Measurements from ENCODE around the gene MZT2B. TPM values are rescaled to one million over a fixed set of nuclear protein-coding genes. Genes with fewer than 3 reads are reported as not detected.
"Not testable (repeated sequence)": the region's sequence is repeated elsewhere in the genome, so short reads cannot be mapped to it uniquely, and the experiment has no call there.

MZT2B gene
- total RNA-seq, 1 donor from 2014 or later: 156 TPM

DNA sequence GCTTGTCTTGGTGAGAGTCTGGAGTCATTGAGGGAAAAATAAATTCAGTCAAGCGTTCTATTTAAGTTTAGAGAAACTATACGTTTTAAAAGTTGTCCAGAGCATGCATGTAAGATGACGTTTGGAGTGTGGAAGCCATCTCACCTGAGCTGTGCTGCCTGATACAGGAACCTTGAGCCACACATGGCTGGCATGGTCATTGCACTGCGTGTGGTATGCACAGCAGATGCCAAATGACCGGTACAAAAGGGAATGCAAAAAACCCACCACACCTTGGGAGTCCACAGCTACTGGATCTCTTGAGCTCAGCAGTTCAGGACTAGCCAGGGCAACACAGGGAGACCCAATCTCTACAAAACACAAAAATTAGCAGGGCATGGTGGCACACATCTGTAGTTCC lies 4.3 kb downstream of the MZT2B start:
- no peaks in the 10 kb centered on the region for H3K27me3 ChIP-seq
- no peak overlapping the region for H3K4me3 ChIP-seq
- intact Hi-C loops (cut with DNase I): loop anchor here (5.0 to 10.0 kb wide), 2 partner anchors 158 to 1301 kb away; partner anchors contain the start of gene IMP4
- no peaks in the 10 kb centered on the region for H3K9me3 ChIP-seq
- no peak overlapping the region for H3K27ac ChIP-seq
- peaks cover 18% of the 10 kb centered on the region for H3K4me1 ChIP-seq
- DNase-seq (ENCODE audit: extremely low spot score in 2 of 2): no peak
- TF ChIP-seq POLR2AphosphoS5 (IDR thresholded peaks at IDR 0.05; ENCODE audit: insufficient read depth in 1 of 2, low read depth in 1 of 2) (no peak), POLR2A (IDR thresholded peaks at IDR 0.05) (no peak)
- TF ChIP-seq, protein P1, sequence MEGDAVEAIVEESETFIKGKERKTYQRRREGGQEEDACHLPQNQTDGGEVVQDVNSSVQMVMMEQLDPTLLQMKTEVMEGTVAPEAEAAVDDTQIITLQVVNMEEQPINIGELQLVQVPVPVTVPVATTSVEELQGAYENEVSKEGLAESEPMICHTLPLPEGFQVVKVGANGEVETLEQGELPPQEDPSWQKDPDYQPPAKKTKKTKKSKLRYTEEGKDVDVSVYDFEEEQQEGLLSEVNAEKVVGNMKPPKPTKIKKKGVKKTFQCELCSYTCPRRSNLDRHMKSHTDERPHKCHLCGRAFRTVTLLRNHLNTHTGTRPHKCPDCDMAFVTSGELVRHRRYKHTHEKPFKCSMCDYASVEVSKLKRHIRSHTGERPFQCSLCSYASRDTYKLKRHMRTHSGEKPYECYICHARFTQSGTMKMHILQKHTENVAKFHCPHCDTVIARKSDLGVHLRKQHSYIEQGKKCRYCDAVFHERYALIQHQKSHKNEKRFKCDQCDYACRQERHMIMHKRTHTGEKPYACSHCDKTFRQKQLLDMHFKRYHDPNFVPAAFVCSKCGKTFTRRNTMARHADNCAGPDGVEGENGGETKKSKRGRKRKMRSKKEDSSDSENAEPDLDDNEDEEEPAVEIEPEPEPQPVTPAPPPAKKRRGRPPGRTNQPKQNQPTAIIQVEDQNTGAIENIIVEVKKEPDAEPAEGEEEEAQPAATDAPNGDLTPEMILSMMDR (IDR thresholded peaks at IDR 0.05): no peak
- H3K36me3 ChIP-seq: no peaks in the 10 kb centered on the region

DNA sequence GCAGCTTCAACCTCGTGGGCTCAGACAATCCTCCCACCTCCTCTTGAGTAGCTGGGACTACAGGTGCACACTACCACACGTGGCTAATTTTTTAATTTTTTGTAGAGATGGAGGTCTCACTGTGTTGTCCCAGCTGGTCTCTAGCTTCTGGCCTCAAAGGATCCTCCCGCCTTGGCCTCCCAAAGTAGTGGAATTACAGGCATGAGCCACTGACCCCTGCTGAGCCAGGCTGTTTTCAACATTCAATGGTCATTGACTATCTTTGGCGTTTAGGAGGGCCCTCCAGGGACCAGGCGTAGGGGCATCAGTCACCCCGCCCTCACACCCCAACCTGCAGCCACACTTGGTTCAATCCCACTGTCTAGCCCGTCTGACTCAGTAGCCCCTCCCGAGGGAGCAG lies 5.2 kb downstream of the MZT2B start:
- H3K9me3 ChIP-seq: no peaks in the 10 kb centered on the region
- H3K27ac ChIP-seq: no peak overlapping the region
- TF ChIP-seq, protein P1 (IDR thresholded peaks at IDR 0.05): no peak
- TF ChIP-seq POLR2AphosphoS5 (IDR thresholded peaks at IDR 0.05; ENCODE audit: insufficient read depth in 1 of 2, low read depth in 1 of 2): no peak
- no peak for TF ChIP-seq POLR2A (IDR thresholded peaks at IDR 0.05)
- no peak for DNase-seq (ENCODE audit: extremely low spot score in 2 of 2)
- intact Hi-C loops (cut with DNase I): loop anchor here (5.0 to 10.0 kb wide), 2 partner anchors 158 to 1300 kb away; partner anchors contain the start of gene IMP4
- peaks cover 18% of the 10 kb centered on the region for H3K4me1 ChIP-seq
- no peaks in the 10 kb centered on the region for H3K27me3 ChIP-seq
- no peaks in the 10 kb centered on the region for H3K36me3 ChIP-seq
- no peak overlapping the region for H3K4me3 ChIP-seq

DNA sequence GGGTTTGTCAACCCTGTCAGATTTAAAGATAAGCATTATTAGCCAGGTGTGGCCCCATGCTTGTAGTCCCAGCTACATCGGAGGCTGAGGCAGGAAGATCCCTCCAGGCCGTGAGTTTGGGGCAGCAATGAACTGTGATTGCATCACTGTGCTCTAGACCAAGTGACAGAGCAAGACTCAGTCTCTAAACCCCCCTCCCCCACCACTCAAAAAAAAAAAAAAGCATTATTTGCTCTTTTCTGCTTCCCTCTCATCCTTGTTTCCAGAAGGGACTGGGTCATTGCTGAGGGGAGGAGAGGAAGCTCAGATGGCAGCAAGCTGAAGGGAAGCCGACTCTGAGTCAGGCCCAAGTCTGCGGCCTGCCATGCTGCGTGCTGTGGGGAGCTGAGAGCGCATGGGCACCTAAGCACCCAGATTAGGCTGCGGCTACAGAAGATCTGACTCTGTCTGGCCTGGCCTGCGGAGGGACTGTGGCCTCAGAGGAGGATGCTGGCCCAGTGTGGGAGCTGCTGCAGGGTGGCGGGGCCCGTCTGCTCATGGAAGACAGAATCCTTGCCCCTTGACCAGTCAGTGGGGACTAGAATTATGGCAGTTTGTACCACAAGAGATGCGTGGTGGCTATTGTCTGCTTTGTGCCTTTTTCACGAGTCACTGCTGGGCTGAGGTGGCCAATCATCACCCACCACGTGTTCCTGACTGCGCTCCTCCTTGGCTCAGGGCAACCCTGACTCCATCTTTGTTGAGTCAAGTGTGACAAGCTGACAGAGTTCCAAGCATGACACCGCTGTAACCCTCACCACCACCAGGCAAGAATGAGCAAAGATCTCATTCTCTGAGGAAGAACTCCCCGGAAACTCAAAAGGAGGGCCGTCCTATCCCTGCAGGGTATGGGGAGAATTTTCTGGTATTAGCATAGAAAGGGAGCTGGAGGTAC lies 6.1 kb downstream of the MZT2B start:
- DNase-seq (ENCODE audit: extremely low spot score in 2 of 2); H3K9me3 ChIP-seq; H3K4me3 ChIP-seq; H3K36me3 ChIP-seq; H3K27me3 ChIP-seq; H3K27ac ChIP-seq: not testable (repeated sequence)
- H3K4me1 ChIP-seq: peaks cover 13% of the 10 kb centered on the region
- intact Hi-C loops (cut with DNase I): loop anchor here (5.0 to 10.0 kb wide), 2 partner anchors 157 to 1299 kb away; partner anchors contain the start of gene IMP4

DNA sequence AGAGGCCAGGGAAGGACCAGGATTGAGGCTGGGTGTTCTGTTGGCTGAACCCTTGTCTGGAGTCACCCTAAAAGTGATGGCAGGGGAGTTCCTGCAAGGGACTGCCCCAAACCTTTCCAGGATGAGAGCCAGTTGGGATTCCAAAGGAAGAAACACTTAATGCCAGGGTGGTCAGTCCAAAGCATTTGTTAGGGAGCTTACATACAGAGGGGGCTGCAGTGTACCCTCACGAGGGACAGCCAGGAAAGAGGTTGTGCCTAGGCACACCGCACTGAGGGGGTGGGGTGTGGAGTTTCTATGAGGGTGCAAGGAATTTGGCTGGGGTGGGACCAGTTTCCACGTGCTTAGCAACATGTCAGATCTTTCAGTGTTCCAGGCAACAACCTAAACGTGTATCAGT lies 6.9 kb downstream of the MZT2B start:
- intact Hi-C loops (cut with DNase I): loop anchor here (5.0 to 10.0 kb wide), 2 partner anchors 156 to 1298 kb away; partner anchors contain the start of gene IMP4
- H3K9me3 ChIP-seq; H3K27me3 ChIP-seq; H3K36me3 ChIP-seq; H3K27ac ChIP-seq; H3K4me1 ChIP-seq; DNase-seq (ENCODE audit: extremely low spot score in 2 of 2); H3K4me3 ChIP-seq: not testable (repeated sequence)

DNA sequence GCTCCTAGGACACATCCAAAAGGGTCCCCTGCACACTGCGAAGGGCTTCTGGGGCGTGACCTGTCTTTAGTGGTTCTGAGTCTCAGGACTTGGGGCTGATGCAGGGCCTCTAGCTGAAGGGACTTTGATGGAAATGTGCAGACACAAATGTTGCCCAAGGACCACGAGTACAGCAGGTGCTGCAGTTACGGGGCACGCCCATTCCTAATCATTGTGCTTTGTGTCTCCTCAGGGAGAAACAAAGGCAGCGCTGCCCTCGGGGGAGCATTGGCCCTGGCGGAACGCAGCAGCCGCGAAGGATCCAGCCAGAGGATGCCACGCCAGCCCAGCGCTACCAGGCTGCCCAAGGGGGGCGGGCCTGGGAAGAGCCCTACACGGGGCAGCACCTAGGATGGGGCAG lies 8.2 kb downstream of the MZT2B start:
- intact Hi-C loops (cut with DNase I): no loop called here
- no peaks in the 10 kb centered on the region for H3K4me1 ChIP-seq
- TF ChIP-seq, protein P1 (IDR thresholded peaks at IDR 0.05): no peak
- TF ChIP-seq POLR2AphosphoS5 (IDR thresholded peaks at IDR 0.05; ENCODE audit: insufficient read depth in 1 of 2, low read depth in 1 of 2) (no peak), POLR2A (IDR thresholded peaks at IDR 0.05) (no peak)
- H3K4me3 ChIP-seq: no peak overlapping the region
- no peak overlapping the region for H3K27ac ChIP-seq
- no peak for DNase-seq (ENCODE audit: extremely low spot score in 2 of 2)
- H3K27me3 ChIP-seq: no peaks in the 10 kb centered on the region
- H3K36me3 ChIP-seq: no peaks in the 10 kb centered on the region
- H3K9me3 ChIP-seq: no peaks in the 10 kb centered on the region

DNA sequence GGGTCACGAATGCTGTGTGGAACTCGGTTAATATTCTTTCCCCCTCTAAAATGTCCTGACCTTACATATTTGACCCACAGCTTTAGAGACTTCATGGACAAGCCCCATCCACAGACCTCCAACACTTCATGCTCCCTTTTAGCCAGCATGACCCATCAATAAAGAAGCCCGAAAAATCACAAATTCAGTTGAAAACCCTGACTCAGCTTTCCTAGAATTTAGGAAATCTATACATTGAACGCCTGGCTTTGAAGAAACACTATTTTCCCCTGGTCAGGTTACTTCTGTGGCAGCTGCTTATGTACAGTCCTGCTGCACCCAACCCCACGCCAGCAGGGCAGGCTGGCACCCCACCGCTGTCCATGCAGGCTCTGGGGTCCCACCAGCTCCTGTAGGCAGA lies 9.3 kb downstream of the MZT2B start:
- H3K9me3 ChIP-seq; H3K27ac ChIP-seq; H3K4me1 ChIP-seq; H3K4me3 ChIP-seq; intact Hi-C loops (cut with DNase I); DNase-seq (ENCODE audit: extremely low spot score in 2 of 2); H3K27me3 ChIP-seq; H3K36me3 ChIP-seq: not testable (repeated sequence)

DNA sequence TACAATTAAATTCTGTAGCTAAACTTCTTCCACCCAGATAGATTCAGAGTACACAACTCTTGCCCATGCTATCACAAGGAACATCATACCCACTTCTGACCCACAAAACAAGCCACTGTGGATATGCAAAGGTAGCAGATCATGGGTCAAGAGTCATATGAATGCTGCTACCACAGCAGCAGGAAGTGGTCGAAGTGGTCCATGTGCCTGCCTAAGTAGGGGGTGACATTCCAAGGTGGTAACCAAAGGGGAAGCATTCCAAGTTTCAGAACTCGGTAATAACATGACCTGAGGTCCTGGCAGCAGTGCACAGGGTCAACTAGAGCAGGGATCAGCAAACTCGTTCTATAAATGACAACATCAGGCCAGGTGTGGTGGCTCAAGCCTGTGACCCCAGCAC lies 10.4 kb downstream of the MZT2B start:
- H3K27ac ChIP-seq; intact Hi-C loops (cut with DNase I); H3K4me1 ChIP-seq; H3K4me3 ChIP-seq; DNase-seq (ENCODE audit: extremely low spot score in 2 of 2); H3K27me3 ChIP-seq; H3K36me3 ChIP-seq; H3K9me3 ChIP-seq: not testable (repeated sequence)

DNA sequence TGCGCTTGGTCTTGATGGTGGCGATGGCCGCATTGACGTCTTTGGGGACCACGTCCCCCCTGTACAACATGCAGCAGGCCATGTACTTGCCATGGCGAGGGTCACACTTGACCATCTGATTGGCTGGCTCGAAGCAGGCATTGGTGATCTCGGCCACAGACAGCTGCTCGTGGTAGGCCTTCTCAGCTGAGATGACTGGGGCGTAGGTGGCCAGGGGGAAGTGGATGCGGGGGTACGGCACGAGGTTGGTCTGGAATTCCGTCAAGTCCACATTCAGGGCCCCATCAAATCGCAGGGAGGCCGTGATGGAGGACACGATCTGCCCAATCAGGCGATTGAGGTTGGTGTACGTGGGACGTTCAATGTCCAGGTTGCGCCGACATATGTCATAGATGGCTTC lies 11.8 kb downstream of the MZT2B start:
- H3K36me3 ChIP-seq; H3K27me3 ChIP-seq; DNase-seq (ENCODE audit: extremely low spot score in 2 of 2); H3K27ac ChIP-seq; H3K4me1 ChIP-seq; H3K4me3 ChIP-seq; H3K9me3 ChIP-seq; intact Hi-C loops (cut with DNase I): not testable (repeated sequence)

DNA sequence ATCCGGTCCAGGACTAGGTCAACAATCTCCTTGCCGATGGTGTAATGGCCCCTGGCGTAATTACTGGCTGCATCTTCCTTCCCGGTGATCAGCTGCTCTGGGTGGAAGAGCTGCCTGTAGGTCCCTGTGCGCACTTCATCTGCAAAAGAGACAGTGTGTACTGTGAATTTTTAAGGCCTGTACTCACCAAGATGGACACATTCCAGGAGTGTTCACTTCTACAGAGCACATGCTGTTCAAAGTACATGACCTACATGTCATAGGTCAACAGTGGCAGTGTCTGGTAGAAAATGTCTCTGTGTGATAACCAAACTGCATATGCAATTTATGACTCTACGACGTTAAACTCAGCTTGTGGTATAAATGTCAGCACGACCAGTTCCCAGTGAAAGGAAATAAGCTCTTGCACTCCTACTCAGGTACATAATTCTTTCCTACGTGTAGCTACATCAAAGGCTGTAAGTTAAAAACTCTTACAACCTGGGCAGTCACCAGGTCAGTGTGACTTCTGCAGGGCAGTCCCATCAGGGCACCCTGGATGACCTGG lies 13.1 kb downstream of the MZT2B start:
- H3K4me3 ChIP-seq; intact Hi-C loops (cut with DNase I); DNase-seq (ENCODE audit: extremely low spot score in 2 of 2); H3K9me3 ChIP-seq; H3K27me3 ChIP-seq; H3K4me1 ChIP-seq; H3K27ac ChIP-seq; H3K36me3 ChIP-seq: not testable (repeated sequence)

DNA sequence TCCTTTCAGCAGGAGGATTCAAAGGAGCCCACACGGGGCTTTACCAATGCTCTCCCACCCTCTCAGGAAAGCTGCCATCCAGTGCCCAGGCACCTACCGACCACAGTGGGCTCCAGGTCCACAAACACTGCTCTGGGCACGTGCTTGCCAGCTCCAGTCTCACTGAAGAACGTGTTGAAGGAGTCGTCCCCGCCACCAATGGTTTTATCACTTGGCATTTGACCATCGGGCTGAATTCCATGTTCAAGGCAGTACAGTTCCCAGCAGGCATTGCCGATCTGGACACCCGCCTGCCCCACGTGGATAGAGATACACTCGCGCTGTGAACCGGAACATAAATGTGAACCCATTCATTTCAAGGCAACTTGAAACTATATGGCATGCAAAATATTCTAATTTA lies 14.0 kb downstream of the MZT2B start:
- H3K36me3 ChIP-seq; H3K9me3 ChIP-seq; intact Hi-C loops (cut with DNase I); H3K27me3 ChIP-seq; H3K27ac ChIP-seq; DNase-seq (ENCODE audit: extremely low spot score in 2 of 2); H3K4me1 ChIP-seq; H3K4me3 ChIP-seq: not testable (repeated sequence)
